OCI-LY3 (cell line): ENCODE measurements around the gene TEX48.

Experiments used
- H2AFZ ChIP-seq: fragments of 200-600, 300-600 bp; shearing (Covaris generic); 2 replicates; pipeline ENCODE4 v1.6.0; 2014; ENCODE audit warnings: antibody characterized with exemption, low read depth, low read length
- H3K27ac ChIP-seq: fragments of 200-600, 300-600 bp; sonication (generic); 2 replicates; pipeline ENCODE4 v1.5.1; 2014; ENCODE audit warnings: mild to moderate bottlenecking, low read length, moderate library complexity, mixed read lengths
- H3K27me3 ChIP-seq: fragments of 200-600, 300-600 bp; sonication (generic); 2 replicates; pipeline ENCODE4 v1.6.1; 2014; ENCODE audit warnings: low read depth, low read length, mixed read lengths
- H3K36me3 ChIP-seq: fragments of 200-600, 300-600 bp; sonication (generic); replicated peaks from 2 replicates; pipeline ENCODE3; 2014; ENCODE audit warnings: low read depth, low read length, mixed read lengths
- H3K4me1 ChIP-seq: fragments of 300-600, 200-600 bp; sonication (generic); 2 replicates; pipeline ENCODE4 v1.6.1; 2014; ENCODE audit warnings: low read length, mixed read lengths
- H3K4me2 ChIP-seq: fragments of 200-600, 300-600 bp; sonication (generic); 2 replicates; pipeline ENCODE4 v1.6.1; 2014; ENCODE audit warnings: low read length, mixed read lengths
- H3K4me3 ChIP-seq: fragments of 300-600, 200-600 bp; sonication (generic); 2 replicates; pipeline ENCODE4 v1.5.1; 2014; ENCODE audit warnings: antibody characterized with exemption, mild to moderate bottlenecking, low read length, moderate library complexity
- H3K79me2 ChIP-seq: fragments of 300-600, 200-600 bp; shearing (Covaris generic); 2 replicates; pipeline ENCODE4 v1.6.1; 2014; ENCODE audit warnings: mild to moderate bottlenecking, low read length, mixed read lengths
- H3K9ac ChIP-seq: fragments of 300-600, 200-600 bp; shearing (Covaris generic); 2 replicates; pipeline ENCODE4 v1.6.0; 2014; ENCODE audit warnings: mild to moderate bottlenecking, low read length, moderate library complexity
- H3K9me3 ChIP-seq: fragments of 200-600, 300-600 bp; shearing (Covaris generic); 2 replicates; pipeline ENCODE4 v1.6.1; 2014; ENCODE audit warnings: low read length, mixed read lengths; ENCODE audit not compliant: insufficient read depth
- H4K20me1 ChIP-seq: fragments of 200-600, 300-600 bp; sonication (generic); 2 replicates; pipeline ENCODE4 v1.6.1; 2016; ENCODE audit warnings: low read length, mixed read lengths; ENCODE audit not compliant: insufficient read depth
- EZH2phosphoT487 ChIP-seq: fragments of 200-600 bp; shearing (Covaris generic); IDR thresholded peaks from 2 replicates; pipeline ENCODE4 v1.6.1; 2018; ENCODE audit warnings: antibody characterized with exemption, mixed run types, low read depth
- TF ChIP-seq, protein P1 (sequence below): fragments of 200-600, 300-600 bp; sonication (generic); IDR thresholded peaks from 2 replicates; pipeline ENCODE4 v1.5.1; 2014; ENCODE audit warnings: antibody characterized with exemption, low read length, low read depth

Gene TEX48

DNA sequence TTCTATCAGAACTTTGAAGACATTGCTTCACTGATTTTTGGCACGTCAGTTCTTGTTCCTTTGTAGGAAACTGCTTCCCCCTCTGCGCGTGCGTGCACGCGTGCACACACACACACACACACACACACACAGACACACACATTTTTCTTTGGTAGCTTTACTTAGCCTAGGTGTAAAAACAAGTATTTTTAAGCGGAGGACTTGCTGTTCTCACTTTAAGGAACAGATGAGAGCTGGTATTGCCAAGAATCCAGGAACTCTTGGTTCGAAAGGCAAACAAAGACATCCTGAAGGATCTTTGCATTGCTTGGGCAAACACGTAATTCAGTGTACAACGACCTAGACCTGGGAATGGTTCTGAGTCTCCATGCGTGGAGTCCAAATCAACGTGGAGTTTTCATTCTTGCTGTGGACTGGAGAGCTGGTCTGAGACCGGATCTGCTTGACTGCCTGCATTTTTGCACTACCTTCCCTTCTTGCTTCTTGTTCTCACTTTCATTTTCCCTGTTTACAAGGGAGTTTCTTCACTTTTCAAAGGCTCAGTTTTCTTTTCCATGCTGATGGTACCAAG lies 62.7 kb downstream of the TEX48 start:
- peak overlapping the region; percentile 67 for H3K4me2 ChIP-seq
- H3K27ac ChIP-seq = peak overlapping the region; percentile 56
- H3K79me2 ChIP-seq = peaks cover 97% of the 10 kb centered on the region

DNA sequence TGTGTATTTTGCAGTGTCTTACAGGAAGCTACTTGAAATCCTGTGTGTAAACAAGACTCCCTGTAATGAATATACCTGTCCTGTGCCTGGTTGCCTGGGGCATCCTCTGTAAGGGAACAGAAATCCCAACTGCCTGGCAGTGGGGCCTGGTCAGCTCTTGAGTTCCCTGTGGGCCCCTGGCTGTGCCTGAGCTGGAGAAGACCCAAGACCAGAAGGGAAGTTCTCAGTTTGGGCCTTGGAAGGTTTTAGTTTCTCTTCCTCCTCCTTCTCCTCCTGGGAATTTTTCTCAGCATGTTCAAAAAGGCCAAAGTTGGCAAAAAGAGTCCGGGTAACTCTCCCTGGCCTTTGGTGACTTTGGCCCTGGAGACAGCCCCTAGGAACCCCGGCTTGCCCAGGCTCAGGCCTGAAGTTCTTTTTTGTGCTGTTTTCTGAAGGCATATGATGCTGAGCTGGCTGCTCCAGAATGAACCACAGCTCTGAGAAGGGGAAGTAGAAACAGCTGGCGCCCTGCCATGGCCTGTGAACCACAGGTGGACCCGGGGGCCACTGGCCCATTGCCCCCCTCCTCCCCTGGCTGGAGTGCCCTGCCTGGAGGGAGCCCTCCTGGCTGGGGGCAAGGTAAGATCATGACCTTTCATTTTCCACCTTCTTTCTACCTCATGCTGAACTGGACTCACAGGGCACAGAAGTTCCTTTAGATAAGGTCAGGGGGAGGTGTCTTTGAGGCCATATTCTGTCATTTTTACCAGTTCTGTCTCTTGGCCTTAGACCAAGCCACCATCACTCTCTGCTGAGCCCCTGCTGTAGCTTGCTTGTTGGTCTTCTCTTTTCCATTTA lies 65.1 kb downstream of the TEX48 start:
- Histone ChIP-seq H3K4me1 (peaks cover 55% of the 10 kb centered on the region), H3K36me3 (peaks cover 62% of the 10 kb centered on the region), H2AFZ (no peak overlapping the region), H3K4me2 (peak overlapping the region; percentile 65), H3K79me2 (peaks cover 99% of the 10 kb centered on the region), H4K20me1 (peaks cover 3% of the 10 kb centered on the region; the same call in 1 of the 2 replicates), H3K27me3 (no peaks in the 10 kb centered on the region), H3K9ac (peak overlapping the region; percentile 52; the same call in 1 of the 2 replicates), H3K27ac (peak overlapping the region; percentile 89), H3K9me3 (peaks cover 3% of the 10 kb centered on the region; the same call in 1 of the 2 replicates), H3K4me3 (peak overlapping the region; percentile 28; the same call in 1 of the 2 replicates)
- TF ChIP-seq, protein P1, sequence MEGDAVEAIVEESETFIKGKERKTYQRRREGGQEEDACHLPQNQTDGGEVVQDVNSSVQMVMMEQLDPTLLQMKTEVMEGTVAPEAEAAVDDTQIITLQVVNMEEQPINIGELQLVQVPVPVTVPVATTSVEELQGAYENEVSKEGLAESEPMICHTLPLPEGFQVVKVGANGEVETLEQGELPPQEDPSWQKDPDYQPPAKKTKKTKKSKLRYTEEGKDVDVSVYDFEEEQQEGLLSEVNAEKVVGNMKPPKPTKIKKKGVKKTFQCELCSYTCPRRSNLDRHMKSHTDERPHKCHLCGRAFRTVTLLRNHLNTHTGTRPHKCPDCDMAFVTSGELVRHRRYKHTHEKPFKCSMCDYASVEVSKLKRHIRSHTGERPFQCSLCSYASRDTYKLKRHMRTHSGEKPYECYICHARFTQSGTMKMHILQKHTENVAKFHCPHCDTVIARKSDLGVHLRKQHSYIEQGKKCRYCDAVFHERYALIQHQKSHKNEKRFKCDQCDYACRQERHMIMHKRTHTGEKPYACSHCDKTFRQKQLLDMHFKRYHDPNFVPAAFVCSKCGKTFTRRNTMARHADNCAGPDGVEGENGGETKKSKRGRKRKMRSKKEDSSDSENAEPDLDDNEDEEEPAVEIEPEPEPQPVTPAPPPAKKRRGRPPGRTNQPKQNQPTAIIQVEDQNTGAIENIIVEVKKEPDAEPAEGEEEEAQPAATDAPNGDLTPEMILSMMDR = no peak
- TF ChIP-seq EZH2phosphoT487 = no peak

More for the DNA sequence above, 62.7 kb downstream of the TEX48 start:
- TF ChIP-seq EZH2phosphoT487 = no peak
- TF ChIP-seq, protein P1 = no peak
- Histone ChIP-seq H3K9ac (peak overlapping the region; percentile 19; the same call in 1 of the 2 replicates), H4K20me1 (peaks cover 13% of the 10 kb centered on the region), H3K9me3 (peaks cover 3% of the 10 kb centered on the region; the same call in 1 of the 2 replicates), H3K27me3 (no peaks in the 10 kb centered on the region), H3K4me3 (peak overlapping the region; percentile 34; the same call in 1 of the 2 replicates), H3K4me1 (peaks cover 35% of the 10 kb centered on the region), H3K36me3 (peaks cover 70% of the 10 kb centered on the region), H2AFZ (no peak overlapping the region)
